GM18907 (cell line): ENCODE results near the gene NR4A2.
A peak's percentile ranks its signal among the peaks of the same experiment; 100 is the strongest.

Source experiments
- ATAC-seq: cut with Tn5 transposase; IDR thresholded peaks from one replicate; pipeline ENCODE4 v1.9.1; 2021; ENCODE audit warnings: mild to moderate bottlenecking, moderate library complexity; ENCODE audit not compliant: unreplicated experiment

NR4A2 gene

GRCh38 chr2:156332534-156333273 lies at the start of gene NR4A2:
Gene NR4A2, minus strand, starts transcription at chr2:156332721. Its CDS starts 2,535 bp downstream, at chr2:156330186.
- ATAC-seq = peak; percentile 70

GRCh38 chr2:156380117-156380645 lies 47.7 kb upstream of the NR4A2 start:
- peak; percentile 98 for ATAC-seq

DNA sequence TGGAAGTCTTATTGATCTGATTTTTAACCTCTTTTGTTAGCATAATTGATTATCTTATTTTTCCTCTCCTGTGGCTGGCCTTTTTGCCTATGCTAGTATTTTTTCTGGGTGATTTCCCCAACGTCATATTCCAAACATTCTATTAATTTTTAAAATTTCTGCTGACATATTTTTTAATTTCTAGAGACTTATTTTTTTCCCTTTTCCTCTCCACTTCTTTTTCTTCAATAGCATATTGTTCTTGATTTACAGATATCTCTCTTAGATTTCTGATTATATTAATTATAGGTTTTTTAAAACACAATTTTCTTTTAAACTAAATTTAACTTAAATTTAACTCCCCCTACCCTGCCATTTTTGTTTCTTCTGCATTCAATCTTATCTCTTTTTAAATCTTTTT lies 47.2 kb upstream of the NR4A2 start:
- no peak for ATAC-seq

DNA sequence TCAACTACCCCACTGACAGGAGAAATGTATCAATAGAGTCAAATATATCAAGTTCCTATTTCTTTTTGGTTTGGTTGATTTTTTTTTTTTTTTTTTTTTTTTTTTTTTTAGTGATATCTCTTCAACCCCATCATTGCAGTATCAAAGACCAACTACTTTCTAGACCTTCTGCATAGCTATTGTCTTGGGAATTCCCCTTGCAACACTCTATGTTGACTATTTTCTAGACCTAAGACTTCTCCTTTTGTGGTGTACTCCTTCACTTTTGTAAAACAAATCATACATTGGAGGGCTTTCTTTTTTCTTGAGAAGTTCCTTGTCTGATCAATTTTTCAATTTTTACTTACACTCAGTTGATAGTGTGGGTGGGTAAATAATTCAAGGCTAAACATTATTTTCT lies 46.5 kb upstream of the NR4A2 start:
- ATAC-seq = peak; percentile 37

GRCh38 chr2:156366753-156367152 lies 34.2 kb upstream of the NR4A2 start:
- no peak for ATAC-seq

DNA sequence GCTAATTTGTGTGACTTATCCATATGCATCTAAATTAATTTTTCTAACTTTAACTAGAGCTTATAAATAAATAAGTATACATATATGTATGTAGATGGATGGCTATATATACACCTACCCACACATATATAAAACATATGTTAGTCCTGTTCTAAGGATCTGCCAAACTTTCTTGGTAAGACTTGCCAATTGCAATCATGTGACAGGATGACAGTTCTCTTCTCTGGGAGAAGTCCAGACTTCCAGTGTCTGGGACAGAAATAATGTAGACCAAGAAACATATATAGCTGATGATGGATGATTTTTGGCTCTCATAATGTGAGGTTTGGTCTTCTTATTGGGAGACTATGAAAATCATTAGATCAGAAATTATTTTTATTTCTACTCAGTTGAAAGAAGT lies 30.6 kb upstream of the NR4A2 start:
- no peak for ATAC-seq

DNA sequence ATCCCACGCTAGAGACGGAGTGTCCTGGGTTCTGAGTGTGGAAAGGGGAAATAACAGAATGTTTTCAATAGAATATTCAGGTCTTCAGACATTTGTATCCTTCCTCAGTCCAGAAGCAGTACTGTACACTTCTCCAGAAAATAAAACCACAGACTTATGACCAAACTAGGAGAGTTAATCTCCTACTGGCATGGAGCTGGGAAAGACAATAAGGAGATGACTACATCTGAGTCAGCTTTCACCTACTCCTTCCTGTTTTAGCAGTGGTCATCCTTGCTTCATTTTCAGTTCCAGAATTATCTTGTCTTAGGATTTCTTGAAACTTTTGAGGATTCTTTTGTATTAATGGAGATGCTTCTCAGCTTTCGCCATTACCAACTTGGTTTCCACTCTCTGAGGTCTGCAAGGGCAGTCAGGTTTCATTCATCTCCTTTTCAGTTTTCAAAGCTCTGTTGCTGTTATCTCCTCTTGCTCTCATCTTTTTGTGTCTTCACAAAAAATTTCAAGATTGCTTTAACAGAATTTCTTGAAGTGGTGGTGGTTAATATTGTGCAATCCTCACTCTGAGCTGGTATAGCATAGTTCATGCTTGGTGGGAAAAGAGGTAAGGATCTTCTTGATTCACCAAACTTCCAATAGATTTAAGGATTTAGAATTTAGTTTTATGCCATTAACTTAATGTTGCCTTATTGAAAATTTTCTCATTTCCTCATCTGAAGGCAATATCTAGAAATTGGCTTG lies 23.7 kb upstream of the NR4A2 start:
- ATAC-seq = no peak

DNA sequence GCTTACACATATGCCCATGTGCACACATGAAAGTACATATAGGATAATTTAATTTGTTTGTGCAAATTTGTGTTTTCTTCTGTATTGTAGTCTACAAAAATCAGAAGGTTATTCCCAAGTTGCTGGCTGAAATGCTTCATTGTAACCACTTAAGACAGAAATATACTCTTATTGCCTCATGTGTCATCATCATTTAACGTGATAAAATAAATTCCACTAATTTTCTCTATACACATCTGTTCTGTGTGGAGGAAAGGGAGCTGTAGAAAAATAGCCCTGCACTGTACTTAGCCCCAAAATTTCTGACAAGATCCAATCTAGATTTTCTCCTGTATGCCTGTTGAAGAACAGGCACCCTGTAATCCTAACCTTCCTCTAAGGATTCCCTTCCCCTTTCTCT lies 20.4 kb upstream of the NR4A2 start:
- ATAC-seq = no peak

DNA sequence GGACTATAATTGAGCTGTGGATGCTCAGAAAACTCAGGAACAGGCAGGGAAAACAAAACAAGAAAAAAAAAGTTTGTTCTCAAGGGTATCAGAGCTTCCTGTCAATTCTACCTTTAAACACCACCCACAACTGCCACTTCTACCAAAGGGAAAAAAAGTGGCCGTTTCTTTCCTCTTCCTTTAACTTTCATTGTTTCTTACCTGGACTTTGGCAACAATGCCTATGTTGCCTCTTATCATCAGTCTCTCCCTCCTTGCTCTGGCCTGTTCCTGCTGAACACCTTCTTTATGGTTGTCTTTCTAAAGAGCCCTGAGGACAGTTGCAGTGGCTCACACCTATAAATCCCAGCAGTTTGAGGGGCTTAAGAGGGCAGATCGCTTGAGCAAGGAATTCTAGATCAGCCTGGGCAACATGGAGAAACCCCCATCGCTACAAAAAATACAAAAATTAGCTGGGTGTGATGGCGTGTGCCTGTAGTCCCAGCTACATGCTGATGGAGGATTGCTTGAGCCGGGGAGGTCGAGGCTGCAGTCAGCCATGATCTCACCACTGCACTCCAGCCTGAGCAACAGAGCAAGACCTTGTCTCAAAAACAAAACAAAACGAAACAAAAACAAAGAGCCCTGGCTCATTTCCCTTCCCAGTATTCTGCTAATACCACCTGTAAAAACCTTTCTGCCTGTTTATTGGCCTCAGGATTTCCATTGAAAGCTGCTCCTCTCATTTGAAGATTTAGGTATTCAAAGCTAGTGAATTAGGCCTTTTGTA lies 18.0 kb upstream of the NR4A2 start:
- ATAC-seq = no peak

DNA sequence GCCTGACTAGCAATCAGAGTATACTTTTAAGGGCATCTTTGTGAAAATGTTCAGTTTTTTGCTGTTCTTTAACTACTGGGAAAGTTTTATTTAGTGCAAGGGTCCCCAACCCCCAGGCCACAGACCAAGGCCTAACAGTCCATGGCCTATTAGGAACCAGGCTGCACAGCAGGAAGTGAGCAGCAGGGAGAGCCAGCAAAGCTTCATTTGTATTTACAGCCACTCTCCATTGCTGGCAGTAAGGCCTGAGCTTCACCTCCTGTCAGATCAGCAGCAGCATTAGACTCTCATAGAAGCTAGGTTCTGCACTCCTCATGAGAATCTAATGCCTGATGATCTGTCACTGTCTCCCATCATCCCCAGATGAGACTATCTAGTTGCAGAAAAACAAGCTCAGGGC lies 17.1 kb upstream of the NR4A2 start:
- no peak for ATAC-seq

DNA sequence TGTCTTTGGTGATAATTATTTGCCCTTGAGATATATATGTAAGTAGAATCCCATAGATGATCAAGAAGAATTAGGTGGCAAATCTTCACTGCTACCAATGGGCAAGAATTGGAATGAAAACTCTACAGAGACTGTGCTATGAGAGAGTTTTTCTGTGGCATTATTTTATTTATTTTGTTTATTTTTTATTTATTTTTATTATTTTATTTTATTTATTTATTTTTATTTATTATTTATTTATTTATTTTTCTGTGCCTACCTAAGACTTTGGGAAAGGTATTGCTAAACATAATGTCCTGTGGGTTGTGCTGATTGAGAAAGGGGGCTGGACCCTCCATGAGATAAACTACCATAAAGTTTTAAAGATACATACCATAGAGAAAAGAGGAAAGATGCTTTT lies 16.6 kb upstream of the NR4A2 start:
- no peak for ATAC-seq

- no peak for ATAC-seq
These were observed 14.9 kb upstream of the NR4A2 start for GRCh38 chr2:156347431-156347830.

DNA sequence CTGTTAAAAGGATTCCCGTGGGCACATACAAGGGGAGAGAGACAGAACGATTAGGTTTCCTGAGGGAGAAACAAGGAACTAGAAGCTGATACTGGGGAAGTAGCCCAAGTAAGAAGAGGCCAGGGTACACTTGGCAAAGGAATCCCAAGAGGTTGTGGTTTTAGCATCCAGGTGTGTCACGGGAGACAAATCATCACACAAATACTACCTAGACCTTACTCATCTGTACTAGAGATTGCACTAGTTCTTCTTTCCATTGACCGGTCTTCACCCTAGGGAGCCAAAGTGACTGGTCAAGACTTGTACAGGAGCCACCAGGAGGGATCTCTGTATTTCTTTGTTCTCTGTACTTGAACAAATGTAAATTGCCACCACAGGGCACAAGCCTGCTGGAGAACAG lies 14.2 kb upstream of the NR4A2 start:
- ATAC-seq = no peak

GRCh38 chr2:156345582-156345981 lies 13.1 kb upstream of the NR4A2 start:
- no peak for ATAC-seq

DNA sequence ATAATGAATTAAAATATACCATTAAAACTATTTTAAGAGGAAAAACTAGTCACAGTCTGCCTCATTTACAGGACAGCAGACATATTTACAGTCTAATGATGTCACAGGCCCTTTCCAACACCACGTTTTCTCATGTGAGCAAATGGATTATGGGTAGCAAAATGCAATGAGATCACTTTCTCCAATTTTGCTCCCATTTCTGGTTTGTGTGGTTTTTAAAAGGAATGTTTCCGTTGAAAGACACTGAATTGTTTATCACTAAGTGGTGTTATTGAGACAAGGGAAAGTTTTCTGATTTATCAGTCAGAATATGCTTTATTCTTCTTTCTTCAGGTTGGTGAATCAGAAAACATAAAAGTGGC lies 11.4 kb upstream of the NR4A2 start:
- ATAC-seq = no peak

DNA sequence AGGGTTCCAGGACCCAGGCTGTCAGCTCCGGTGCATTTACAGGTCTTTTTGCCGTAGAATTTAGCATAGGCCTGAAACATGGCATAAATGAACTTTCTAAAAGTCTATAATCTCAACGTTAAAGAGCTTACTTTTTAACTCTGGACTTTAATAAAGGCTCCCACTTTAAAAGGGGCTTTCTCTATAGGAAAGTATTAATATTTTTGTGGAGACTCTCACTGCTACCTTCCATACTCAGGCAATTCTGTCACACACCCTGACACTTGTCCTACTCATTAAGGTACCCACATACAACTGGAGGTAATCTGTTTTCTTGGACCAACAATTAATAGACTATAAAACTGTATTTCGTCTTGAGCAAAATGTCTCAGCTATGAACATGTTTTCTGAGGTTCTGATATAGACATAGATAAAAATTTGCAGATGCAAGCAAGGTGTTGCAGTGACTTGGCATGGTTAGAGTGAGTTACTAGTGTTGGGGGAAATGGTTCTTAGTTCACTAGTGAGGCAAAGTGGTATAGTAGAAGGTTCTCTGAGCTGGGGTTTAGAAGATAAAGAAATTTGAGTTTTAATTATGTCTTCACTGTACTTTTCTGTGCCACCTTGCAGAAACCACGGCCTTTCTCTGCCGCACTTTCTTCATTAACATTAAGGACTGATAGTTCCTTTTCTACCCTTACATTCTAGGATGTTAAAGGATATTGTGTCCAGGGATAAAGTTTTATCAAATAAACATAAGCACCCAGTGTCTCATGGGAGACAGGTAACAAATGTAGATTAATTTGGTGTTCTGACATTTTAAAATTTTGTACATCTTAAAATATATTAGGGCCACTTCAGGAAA lies 10.8 kb upstream of the NR4A2 start:
- ATAC-seq = no peak

GRCh38 chr2:156342254-156343095 lies 10.0 kb upstream of the NR4A2 start:
- ATAC-seq = peak; percentile 64

DNA sequence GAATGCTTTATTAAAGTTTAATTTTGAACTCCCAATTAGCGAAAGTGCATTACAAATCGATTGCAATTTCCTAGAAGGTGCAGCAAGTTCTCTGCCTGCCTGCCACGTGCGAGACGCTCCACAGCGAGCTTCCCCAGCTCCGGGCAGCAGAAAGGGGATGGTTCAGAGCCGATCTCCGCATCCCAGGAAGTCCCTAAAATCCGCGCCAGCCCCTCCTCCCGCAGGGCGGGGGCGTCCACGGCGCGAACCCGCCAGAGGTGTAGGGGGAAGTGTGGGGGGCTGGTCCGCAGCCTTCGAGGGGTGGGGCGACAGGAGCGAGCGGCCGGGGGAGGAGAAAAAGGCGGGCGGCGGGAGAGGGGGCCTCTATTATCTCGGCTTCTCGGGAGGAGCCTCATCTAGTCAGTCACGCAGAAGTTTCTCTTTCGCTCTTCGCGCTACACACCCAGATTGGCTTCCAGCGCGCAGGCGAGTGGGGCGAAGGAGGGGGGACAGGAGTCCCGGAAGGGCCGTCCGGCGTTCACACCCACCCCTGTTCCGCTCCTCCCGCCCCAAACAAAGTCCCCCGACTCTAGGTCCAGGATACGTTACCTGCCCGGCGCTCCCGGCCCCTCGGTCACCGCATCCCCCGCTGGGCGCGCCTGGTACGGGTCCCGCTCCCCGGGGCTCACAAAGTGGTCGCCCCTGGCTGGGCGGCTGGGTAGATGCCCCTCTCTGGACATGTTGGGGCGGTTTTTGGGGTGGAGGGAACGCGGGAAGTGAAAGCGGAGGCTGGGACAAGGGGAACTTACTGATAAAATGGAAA lies 9.1 kb upstream of the NR4A2 start:
- ATAC-seq = peak; percentile 85
